ENCODE measurements around the gene NPAS2. TPM values are rescaled to one million over a fixed set of nuclear protein-coding genes. Genes with fewer than 3 reads are reported as not detected.

Gene NPAS2
- total RNA-seq, 2 donors from 2014 or later = 1.1 to 1.6 TPM

- peak overlapping the region; percentile 73 for H3K27ac Mint-ChIP-seq
- peak; percentile 80 for DNase-seq
- H3K9ac ChIP-seq (ENCODE audit: extremely low read depth, low read length, poor library complexity, severe bottlenecking) = no peak overlapping the region
- 88% methylated on average over 12 to 21 of the region's 21 CpGs for WGBS, 2 experiments (ENCODE audit: insufficient coverage in 1 of 2, insufficient read length in 1 of 2)
- H3K27ac ChIP-seq (ENCODE audit: low read depth, low read length) = no peak overlapping the region
- no peak overlapping the region for H3K4me3 ChIP-seq (ENCODE audit: low read length)
- H3K27me3 ChIP-seq (ENCODE audit: control insufficient read depth, insufficient read depth, low read length, poor library complexity, severe bottlenecking) = no peaks in the 10 kb centered on the region
- H3K9me3 ChIP-seq (ENCODE audit: control insufficient read depth, low read length) = no peaks in the 10 kb centered on the region
- no peak overlapping the region for H3K4me3 Mint-ChIP-seq
- no peaks in the 10 kb centered on the region for H3K27me3 Mint-ChIP-seq (ENCODE audit: insufficient read depth)
- peak; percentile 83 for TF ChIP-seq CTCF (conservative IDR thresholded peaks at IDR 0.05)
- H3K4me1 ChIP-seq (ENCODE audit: control insufficient read depth, insufficient read depth, low read length) = no peaks in the 10 kb centered on the region
- H3K4me1 Mint-ChIP-seq = no peaks in the 10 kb centered on the region
- H3K9me3 Mint-ChIP-seq = no peaks in the 10 kb centered on the region
- H3K36me3 ChIP-seq (ENCODE audit: control insufficient read depth, insufficient read depth, low read length) = no peaks in the 10 kb centered on the region
- H3K36me3 Mint-ChIP-seq (ENCODE audit: low read depth) = peaks cover 12% of the 10 kb centered on the region
Measured at GRCh38 chr2:101038455-101039255, 218.7 kb downstream of the NPAS2 start.

GRCh38 chr2:101040072-101040471 lies 220.1 kb downstream of the NPAS2 start:
- H3K27ac Mint-ChIP-seq = no peak overlapping the region
- TF ChIP-seq CTCF (conservative IDR thresholded peaks at IDR 0.05) = no peak
- DNase-seq = no peak

GRCh38 chr2:101040761-101041160 lies 220.8 kb downstream of the NPAS2 start:
- 95 to 97% methylated on average over 3 to 6 of the region's 6 CpGs for WGBS, 2 experiments (ENCODE audit: insufficient coverage in 1 of 2, insufficient read length in 1 of 2)
- H3K27ac Mint-ChIP-seq = no peak overlapping the region

More at GRCh38 chr2:101040072-101040471, 220.1 kb downstream of the NPAS2 start:
- Histone ChIP-seq H3K9ac (ENCODE audit: extremely low read depth, low read length, poor library complexity, severe bottlenecking) (no peak overlapping the region), H3K4me3 (ENCODE audit: low read length) (no peak overlapping the region), H3K4me1 (ENCODE audit: control insufficient read depth, insufficient read depth, low read length) (no peaks in the 10 kb centered on the region), H3K27me3 (ENCODE audit: control insufficient read depth, insufficient read depth, low read length, poor library complexity, severe bottlenecking) (no peaks in the 10 kb centered on the region), H3K36me3 (ENCODE audit: control insufficient read depth, insufficient read depth, low read length) (no peaks in the 10 kb centered on the region), H3K9me3 (ENCODE audit: control insufficient read depth, low read length) (no peaks in the 10 kb centered on the region), H3K27ac (ENCODE audit: low read depth, low read length) (no peak overlapping the region)
- Mint-ChIP-seq H3K27me3 (ENCODE audit: insufficient read depth) (no peaks in the 10 kb centered on the region), H3K36me3 (ENCODE audit: low read depth) (peaks cover 12% of the 10 kb centered on the region), H3K4me3 (no peak overlapping the region), H3K9me3 (no peaks in the 10 kb centered on the region), H3K4me1 (no peaks in the 10 kb centered on the region)
- WGBS, 2 experiments (ENCODE audit: insufficient coverage in 1 of 2, insufficient read length in 1 of 2) = 87 to 94% methylated on average over 12 to 13 of the region's 13 CpGs

More at GRCh38 chr2:101040761-101041160, 220.8 kb downstream of the NPAS2 start:
- Histone ChIP-seq H3K4me1 (ENCODE audit: control insufficient read depth, insufficient read depth, low read length) (no peaks in the 10 kb centered on the region), H3K9me3 (ENCODE audit: control insufficient read depth, low read length) (no peaks in the 10 kb centered on the region), H3K36me3 (ENCODE audit: control insufficient read depth, insufficient read depth, low read length) (no peaks in the 10 kb centered on the region), H3K4me3 (ENCODE audit: low read length) (no peak overlapping the region), H3K27ac (ENCODE audit: low read depth, low read length) (no peak overlapping the region), H3K9ac (ENCODE audit: extremely low read depth, low read length, poor library complexity, severe bottlenecking) (no peak overlapping the region), H3K27me3 (ENCODE audit: control insufficient read depth, insufficient read depth, low read length, poor library complexity, severe bottlenecking) (no peaks in the 10 kb centered on the region)
- no peaks in the 10 kb centered on the region for H3K9me3 Mint-ChIP-seq
- H3K36me3 Mint-ChIP-seq (ENCODE audit: low read depth) = peaks cover 12% of the 10 kb centered on the region
- H3K27me3 Mint-ChIP-seq (ENCODE audit: insufficient read depth) = no peaks in the 10 kb centered on the region
- no peak overlapping the region for H3K4me3 Mint-ChIP-seq
- no peak for TF ChIP-seq CTCF (conservative IDR thresholded peaks at IDR 0.05)
- no peaks in the 10 kb centered on the region for H3K4me1 Mint-ChIP-seq
- no peak for DNase-seq
